ENCODE data around the gene NCBP2. TPM values are rescaled to one million over a fixed set of nuclear protein-coding genes. Genes with fewer than 3 reads are reported as not detected.

NCBP2 gene
- 48.1 and 66.4 TPM in 2 replicates for total RNA-seq (2014; rRNA removed; shearing (Covaris generic); ENCODE audit: low replicate concordance)

DNA sequence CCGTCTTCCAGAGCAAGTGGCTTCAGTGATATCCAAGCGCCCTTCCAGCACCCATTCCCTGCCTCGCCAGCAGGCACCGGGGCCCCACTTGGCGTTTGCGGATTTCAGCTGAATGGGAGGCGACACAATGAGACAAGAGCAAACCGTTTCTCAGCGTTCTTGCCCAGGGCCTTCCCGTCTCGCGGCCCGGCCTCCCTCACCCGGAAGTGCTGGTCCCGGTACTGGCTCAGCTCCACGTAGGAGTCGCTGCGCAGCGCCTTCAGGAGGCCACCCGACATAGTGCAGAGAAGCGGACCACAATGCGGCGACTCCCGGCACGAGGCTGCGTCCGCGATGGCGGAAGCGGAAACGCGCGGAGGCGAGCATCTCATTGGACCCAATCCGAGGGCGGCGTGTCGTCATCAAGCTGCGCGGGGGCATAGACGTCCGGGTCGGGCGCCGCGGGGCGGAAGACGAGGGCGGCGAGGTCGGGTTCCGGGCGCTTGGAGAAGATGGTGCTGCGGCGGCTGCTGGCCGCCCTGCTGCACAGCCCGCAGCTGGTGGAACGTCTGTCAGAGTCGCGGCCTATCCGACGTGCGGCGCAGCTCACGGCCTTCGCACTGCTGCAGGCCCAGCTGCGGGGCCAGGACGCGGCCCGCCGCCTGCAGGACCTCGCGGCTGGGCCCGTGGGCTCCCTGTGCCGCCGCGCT lies at the start of gene NCBP2:
Gene NCBP2, minus strand, starts transcription at position 303 of the 689 bp plus-strand sequence. Its CDS starts 25 bp downstream, at position 278.
- Histone ChIP-seq H3K4me3 (peak within 1 kb of the TSS; percentile 99), H3K36me3 (peaks cover 63% of the 10 kb centered on the region), H3K9me3 (no peaks in the 10 kb centered on the region), H3K27me3 (0 out of 2 replicates have a peak, but pooled peaks cover 2% of the 10 kb centered on the region)
- DNase-seq: peak; percentile 99

- no peaks in the 10 kb centered on the region for H3K36me3 ChIP-seq
- DNase-seq: no peak
- no peaks in the 10 kb centered on the region for H3K27me3 ChIP-seq
- H3K4me3 ChIP-seq: no peak overlapping the region
- H3K9me3 ChIP-seq: no peaks in the 10 kb centered on the region
These were observed 49.5 kb upstream of the NCBP2 start for GRCh38 chr3:196991581-196992460.

GRCh38 chr3:196990601-196991007 lies 48.3 kb upstream of the NCBP2 start:
- no peaks in the 10 kb centered on the region for H3K27me3 ChIP-seq
- no peaks in the 10 kb centered on the region for H3K9me3 ChIP-seq
- H3K4me3 ChIP-seq: no peak overlapping the region
- no peak for DNase-seq
- H3K36me3 ChIP-seq: no peaks in the 10 kb centered on the region

DNA sequence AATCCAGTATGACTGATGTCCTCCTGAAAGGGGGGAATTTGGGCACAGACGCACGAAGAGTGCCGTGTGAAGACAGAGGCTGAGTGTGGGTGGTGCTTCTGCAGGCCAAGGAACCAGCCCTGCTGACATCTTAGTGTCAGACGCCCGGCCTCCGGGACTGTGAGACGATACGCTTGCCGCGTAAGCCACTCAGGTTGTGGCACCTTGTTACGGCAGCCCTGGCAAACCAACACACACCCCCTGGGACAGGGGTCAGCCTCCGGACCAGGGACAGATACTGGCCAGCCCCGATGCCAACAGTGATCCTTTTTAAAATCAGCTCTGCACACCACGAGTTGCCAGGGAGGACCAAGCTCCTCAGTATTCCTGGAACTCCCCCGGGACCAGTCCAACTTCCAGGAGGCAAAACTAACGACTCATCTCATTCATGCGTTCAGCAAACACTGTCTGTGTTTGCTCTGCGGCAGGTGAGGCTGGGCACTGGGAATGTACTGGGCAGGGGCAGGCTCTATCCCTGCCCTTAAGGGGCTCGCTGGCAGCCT lies 47.5 kb upstream of the NCBP2 start:
- no peaks in the 10 kb centered on the region for H3K27me3 ChIP-seq
- no peak for DNase-seq
- no peaks in the 10 kb centered on the region for H3K9me3 ChIP-seq
- H3K36me3 ChIP-seq: no peaks in the 10 kb centered on the region
- no peak overlapping the region for H3K4me3 ChIP-seq

DNA sequence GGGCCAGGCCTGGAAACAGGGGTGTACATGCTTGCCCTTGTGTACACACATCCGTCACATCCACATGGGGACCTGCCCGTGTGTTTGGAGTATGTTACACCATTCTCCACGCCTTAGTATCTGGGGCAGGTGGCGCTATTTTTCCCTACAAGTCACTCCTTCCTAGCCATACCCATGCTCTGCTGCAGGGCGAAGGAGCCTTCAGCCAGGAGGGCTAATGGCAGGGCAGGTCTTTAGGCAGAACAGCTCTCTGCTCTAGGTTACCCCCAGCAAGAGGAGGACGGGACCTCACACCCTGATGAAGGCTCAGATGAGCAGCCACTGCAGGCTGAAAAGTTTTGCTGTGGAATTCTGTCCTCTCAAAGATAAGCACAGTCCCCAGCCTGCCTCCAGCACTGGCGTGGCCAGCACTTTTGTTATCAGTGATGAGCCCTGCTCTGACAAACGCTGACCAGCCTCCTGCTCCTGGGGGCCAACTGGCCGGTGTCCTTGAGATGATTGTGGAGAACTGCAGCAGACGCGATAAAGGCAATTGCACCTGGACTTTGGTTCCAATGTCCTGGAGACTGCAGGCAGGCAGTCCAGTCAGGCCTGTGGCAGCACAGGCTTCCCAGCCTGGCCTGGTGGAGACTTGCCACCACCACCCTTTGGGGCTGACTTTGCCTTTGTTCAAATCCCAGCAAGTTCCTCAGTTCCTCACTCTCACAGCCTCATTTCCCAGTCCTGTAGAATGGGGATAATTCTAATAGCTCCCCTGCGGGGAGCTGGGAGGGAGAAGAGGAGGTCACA lies 46.1 kb upstream of the NCBP2 start:
- H3K27me3 ChIP-seq: no peaks in the 10 kb centered on the region
- no peaks in the 10 kb centered on the region for H3K36me3 ChIP-seq
- no peak overlapping the region for H3K4me3 ChIP-seq
- DNase-seq: no peak
- H3K9me3 ChIP-seq: peaks cover 4% of the 10 kb centered on the region

DNA sequence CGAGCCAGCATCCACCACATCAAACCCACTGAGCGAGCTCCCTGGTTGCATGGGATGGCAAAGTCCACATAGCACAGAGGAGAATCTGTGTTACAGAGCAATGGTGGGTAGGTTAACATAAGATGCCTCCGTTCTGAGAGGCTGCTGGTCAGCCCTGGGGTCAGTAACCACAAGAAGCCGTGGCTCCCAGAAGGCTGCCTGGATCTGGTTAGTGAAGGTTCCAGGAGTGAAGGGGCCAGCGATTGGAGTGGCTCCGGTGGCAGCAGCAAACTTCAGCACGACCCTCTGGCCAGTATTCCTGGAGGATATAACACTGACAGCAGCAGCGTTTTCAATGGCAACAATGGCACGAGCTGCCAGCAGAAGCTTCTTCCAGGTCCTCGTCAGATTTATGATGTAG lies 44.7 kb upstream of the NCBP2 start:
- Histone ChIP-seq H3K36me3 (no peaks in the 10 kb centered on the region), H3K9me3 (peaks cover 8% of the 10 kb centered on the region), H3K27me3 (no peaks in the 10 kb centered on the region), H3K4me3 (no peak overlapping the region)
- DNase-seq: no peak

GRCh38 chr3:196985954-196986885 lies 43.9 kb upstream of the NCBP2 start:
- no peaks in the 10 kb centered on the region for H3K27me3 ChIP-seq
- H3K36me3 ChIP-seq: no peaks in the 10 kb centered on the region
- DNase-seq: no peak
- H3K9me3 ChIP-seq: peaks cover 8% of the 10 kb centered on the region
- no peak overlapping the region for H3K4me3 ChIP-seq

DNA sequence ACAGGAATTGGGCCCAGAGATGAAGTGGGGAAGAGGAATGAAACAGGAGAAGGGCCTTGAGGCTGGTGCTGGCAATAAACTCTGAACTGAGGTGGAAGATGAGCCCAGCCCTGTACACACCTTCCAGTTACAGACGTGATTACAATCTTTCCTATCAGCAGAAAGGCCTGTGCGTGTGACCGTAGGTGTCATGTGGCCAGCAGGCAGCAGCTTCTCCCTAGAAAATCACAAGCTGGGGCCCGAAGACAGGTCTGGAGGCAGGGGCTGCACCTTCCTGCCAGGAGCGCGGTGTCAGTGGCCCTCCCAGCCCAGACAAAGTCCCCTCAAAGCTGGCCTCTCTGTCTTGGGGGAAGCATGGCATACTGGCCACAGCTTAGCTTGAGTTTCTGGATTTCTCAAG lies 43.0 kb upstream of the NCBP2 start:
- H3K9me3 ChIP-seq: peaks cover 8% of the 10 kb centered on the region
- no peak for DNase-seq
- no peaks in the 10 kb centered on the region for H3K27me3 ChIP-seq
- H3K36me3 ChIP-seq: no peaks in the 10 kb centered on the region
- H3K4me3 ChIP-seq: no peak overlapping the region

- Histone ChIP-seq H3K9me3 (peaks cover 8% of the 10 kb centered on the region), H3K36me3 (no peaks in the 10 kb centered on the region), H3K4me3 (no peak overlapping the region), H3K27me3 (no peaks in the 10 kb centered on the region)
- no peak for DNase-seq
These were observed 40.9 kb upstream of the NCBP2 start for GRCh38 chr3:196983186-196983585.

GRCh38 chr3:196981657-196982056 lies 39.3 kb upstream of the NCBP2 start:
- Histone ChIP-seq H3K9me3 (peaks cover 8% of the 10 kb centered on the region), H3K27me3 (no peaks in the 10 kb centered on the region), H3K36me3 (no peaks in the 10 kb centered on the region), H3K4me3 (no peak overlapping the region)
- DNase-seq: no peak

DNA sequence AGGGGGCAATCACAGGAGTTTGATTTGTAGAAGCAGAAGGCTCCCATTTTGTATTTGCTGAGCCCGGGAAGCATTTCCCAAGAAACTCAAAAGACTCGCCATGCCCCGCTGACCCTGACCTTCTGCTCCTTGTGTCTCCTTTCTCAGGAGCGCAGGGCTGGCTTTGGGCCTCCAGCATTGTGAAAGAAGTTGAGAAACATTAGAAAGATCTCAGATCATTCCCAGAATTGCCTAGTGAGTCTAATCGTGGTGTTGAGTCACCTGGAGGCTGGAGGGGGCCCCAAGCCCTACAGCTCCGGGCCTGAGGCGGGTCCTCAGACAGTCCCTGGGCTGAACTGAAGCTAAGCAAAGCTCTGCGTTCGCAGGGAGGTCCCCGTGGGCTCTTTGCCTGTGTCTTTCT lies 37.2 kb upstream of the NCBP2 start:
- Histone ChIP-seq H3K27me3 (no peaks in the 10 kb centered on the region), H3K9me3 (peaks cover 8% of the 10 kb centered on the region), H3K4me3 (no peak overlapping the region), H3K36me3 (no peaks in the 10 kb centered on the region)
- no peak for DNase-seq

DNA sequence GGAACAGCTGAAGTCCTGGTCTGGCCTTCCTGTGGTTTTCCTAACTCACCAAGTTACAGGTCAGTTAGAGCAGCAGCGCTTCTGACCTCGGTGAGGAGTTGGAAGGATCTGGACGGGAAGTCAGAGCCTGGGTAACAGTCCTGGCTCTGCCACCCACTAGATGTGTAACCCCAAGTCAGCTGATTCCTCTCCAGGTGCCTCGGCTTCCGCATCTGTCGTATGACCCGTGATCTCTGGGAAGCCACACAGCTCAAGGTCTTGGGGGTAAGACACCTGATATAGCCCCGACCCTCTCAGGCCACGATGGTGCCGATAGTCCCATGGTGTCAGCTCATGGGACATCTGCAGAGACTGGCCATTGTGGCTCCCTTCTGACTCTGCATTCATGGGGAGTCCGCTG lies 34.6 kb upstream of the NCBP2 start:
- H3K36me3 ChIP-seq: no peaks in the 10 kb centered on the region
- DNase-seq: no peak
- H3K27me3 ChIP-seq: no peaks in the 10 kb centered on the region
- no peaks in the 10 kb centered on the region for H3K9me3 ChIP-seq
- H3K4me3 ChIP-seq: no peak overlapping the region

DNA sequence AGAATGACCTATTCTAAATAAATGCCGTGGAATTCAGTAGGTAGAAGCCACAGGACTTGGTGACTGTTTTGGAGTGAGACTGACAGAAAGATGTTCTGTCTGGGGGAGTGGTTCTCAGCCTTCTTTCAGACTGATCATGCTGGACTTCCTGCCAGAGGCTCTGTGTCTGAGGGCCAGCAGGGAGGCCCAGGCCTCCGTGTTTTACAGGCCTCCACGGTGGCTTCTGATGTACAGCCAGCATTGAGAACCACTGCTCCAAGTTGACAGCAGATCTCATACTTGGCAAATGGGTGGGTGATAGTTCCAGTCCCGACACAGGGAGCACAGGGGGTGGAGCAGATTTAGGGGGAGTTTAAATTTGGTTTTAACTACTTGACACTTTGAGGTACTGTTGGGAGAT lies 33.0 kb upstream of the NCBP2 start:
- Histone ChIP-seq H3K36me3 (peaks cover 2% of the 10 kb centered on the region), H3K4me3 (no peak overlapping the region), H3K9me3 (no peaks in the 10 kb centered on the region), H3K27me3 (no peaks in the 10 kb centered on the region)
- no peak for DNase-seq

DNA sequence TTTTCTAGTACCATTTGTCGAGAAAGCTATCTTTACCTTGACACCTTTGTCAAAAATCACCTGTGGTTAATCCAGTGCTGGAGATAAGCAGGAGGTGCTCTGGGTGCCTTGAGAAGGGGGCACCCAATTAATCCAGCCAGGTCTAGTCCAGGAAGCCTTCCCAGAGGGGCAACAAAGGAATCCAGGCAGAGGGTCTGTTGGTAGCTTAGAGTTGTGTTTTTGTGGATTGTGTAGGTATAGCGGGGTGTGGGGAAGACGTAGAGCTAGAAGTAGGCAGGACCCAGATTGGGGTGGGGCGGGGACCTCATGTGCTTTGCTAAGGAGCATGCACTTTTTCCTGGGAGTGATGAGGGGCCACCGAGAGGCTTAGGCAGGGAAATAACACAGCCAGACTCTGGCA lies 32.3 kb upstream of the NCBP2 start:
- no peak for DNase-seq
- Histone ChIP-seq H3K4me3 (no peak overlapping the region), H3K9me3 (no peaks in the 10 kb centered on the region), H3K36me3 (peaks cover 2% of the 10 kb centered on the region), H3K27me3 (no peaks in the 10 kb centered on the region)

GRCh38 chr3:196971094-196971698 lies 28.9 kb upstream of the NCBP2 start:
- Histone ChIP-seq H3K4me3 (no peak overlapping the region), H3K27me3 (no peaks in the 10 kb centered on the region), H3K36me3 (peaks cover 5% of the 10 kb centered on the region), H3K9me3 (no peaks in the 10 kb centered on the region)
- DNase-seq: no peak
